Endodermal cell (in vitro differentiated cells): ENCODE results near the gene PLD6. TPM values are rescaled to one million over a fixed set of nuclear protein-coding genes. Genes with fewer than 3 reads are reported as not detected.

Experiments
- DNase-seq: peaks from one replicate; pipeline ENCODE4 v3.0.0-alpha.2; 2017
- H3K27ac ChIP-seq: 2 replicates; pipeline ENCODE4 v1.5.1; 2013; ENCODE audit warnings: mild to moderate bottlenecking, low read depth, low read length, moderate library complexity
- H3K27me3 ChIP-seq: 2 replicates; pipeline ENCODE4 v1.6.1; 2013; ENCODE audit warnings: mild to moderate bottlenecking, low read length, moderate library complexity; ENCODE audit not compliant: insufficient read depth, control insufficient read depth, poor library complexity, severe bottlenecking
- H3K36me3 ChIP-seq: 2 replicates; pipeline ENCODE4 v1.7.0; 2013; ENCODE audit warnings: mild to moderate bottlenecking, low read length, moderate library complexity; ENCODE audit not compliant: control insufficient read depth, insufficient read depth
- H3K4me1 ChIP-seq: one replicate; pipeline ENCODE4 v1.7.0; 2013; ENCODE audit warnings: low read length; ENCODE audit not compliant: control insufficient read depth, insufficient read depth
- H3K4me3 ChIP-seq: 2 replicates; pipeline ENCODE4 v1.5.1; 2013; ENCODE audit warnings: mild to moderate bottlenecking, low read length, moderate library complexity
- H3K9ac ChIP-seq: 2 replicates; pipeline ENCODE4 v1.6.1; 2013; ENCODE audit warnings: mild to moderate bottlenecking, low read length, moderate library complexity; ENCODE audit not compliant: poor library complexity, severe bottlenecking; ENCODE audit errors: extremely low read depth
- H3K9me3 ChIP-seq: 2 replicates; pipeline ENCODE4 v1.6.1; 2013; ENCODE audit warnings: mild to moderate bottlenecking, low read length, moderate library complexity; ENCODE audit not compliant: control insufficient read depth
- H3K27ac Mint-ChIP-seq: 2 replicates; pipeline ENCODE4 v1.8.0; 2020; ENCODE audit warnings: mixed read lengths
- H3K27me3 Mint-ChIP-seq: 2 replicates; pipeline ENCODE4 v1.8.0; 2021; ENCODE audit warnings: mild to moderate bottlenecking, mixed read lengths; ENCODE audit not compliant: insufficient read depth
- H3K36me3 Mint-ChIP-seq: 2 replicates; pipeline ENCODE4 v1.8.0; 2020; ENCODE audit warnings: low read depth, mixed read lengths
- H3K4me1 Mint-ChIP-seq: 2 replicates; pipeline ENCODE4 v1.8.0; 2020; ENCODE audit warnings: mixed read lengths
- H3K4me3 Mint-ChIP-seq: 2 replicates; pipeline ENCODE4 v1.8.0; 2020; ENCODE audit warnings: mild to moderate bottlenecking, moderate library complexity, mixed read lengths
- H3K9me3 Mint-ChIP-seq: 2 replicates; pipeline ENCODE4 v1.8.0; 2020; ENCODE audit warnings: mild to moderate bottlenecking, mixed read lengths
- WGBS, 2 experiments: methylation state at CpG; one replicate each; pipeline versions ENCODE4 v1.1.5 to v1.1.7; 2013; ENCODE audit warnings: missing lambda C conversion rate in 2 of 2, mixed read lengths in 1 of 2; ENCODE audit not compliant: insufficient coverage in 1 of 2, insufficient read length in 1 of 2; 5-methylcytosine and 5-hydroxymethylcytosine counted together
- total RNA-seq, 2 donors: library from RNA; stranded (reverse); fragmentation: NEBNext Ultra II Directional in 1 of 2; extraction: Animal tissue kit (Norgen Biotek cat#: 25700) in 1 of 2; gene quantifications; 2 replicates in 1 of 2; 3 replicates in 1 of 2; pipeline ENCODE4 v1.2.1, GENCODE V29; 2021
- TF ChIP-seq, protein P1 (sequence below): fragments of 200-600 bp; sonication (generic); conservative IDR thresholded peaks from 2 replicates; pipeline ENCODE4 v1.5.0; 2021; ENCODE audit warnings: antibody characterized with exemption, mild to moderate bottlenecking

The PLD6 gene
- total RNA-seq, 2 donors from 2014 or later, result 0.42 to 1.5 TPM

- H3K27ac ChIP-seq, result no peak overlapping the region
- peaks cover 49% of the 10 kb centered on the region for H3K36me3 Mint-ChIP-seq
- H3K9me3 ChIP-seq, result no peaks in the 10 kb centered on the region
- no peaks in the 10 kb centered on the region for H3K27me3 ChIP-seq
- peak overlapping the region; percentile 55 for H3K27ac Mint-ChIP-seq
- H3K4me1 ChIP-seq, result peaks cover 11% of the 10 kb centered on the region
- no peak overlapping the region for H3K4me3 Mint-ChIP-seq
- peaks cover 39% of the 10 kb centered on the region for H3K36me3 ChIP-seq
- no peaks in the 10 kb centered on the region for H3K27me3 Mint-ChIP-seq
- H3K9me3 Mint-ChIP-seq, result no peaks in the 10 kb centered on the region
- peaks cover 5% of the 10 kb centered on the region for H3K4me1 Mint-ChIP-seq
- H3K9ac ChIP-seq, result no peak overlapping the region
- no peak for DNase-seq
- 97 to 100% methylated on average over 6 to 7 of the region's 7 CpGs for WGBS, 2 experiments
- H3K4me3 ChIP-seq, result no peak overlapping the region
- TF ChIP-seq, protein P1, sequence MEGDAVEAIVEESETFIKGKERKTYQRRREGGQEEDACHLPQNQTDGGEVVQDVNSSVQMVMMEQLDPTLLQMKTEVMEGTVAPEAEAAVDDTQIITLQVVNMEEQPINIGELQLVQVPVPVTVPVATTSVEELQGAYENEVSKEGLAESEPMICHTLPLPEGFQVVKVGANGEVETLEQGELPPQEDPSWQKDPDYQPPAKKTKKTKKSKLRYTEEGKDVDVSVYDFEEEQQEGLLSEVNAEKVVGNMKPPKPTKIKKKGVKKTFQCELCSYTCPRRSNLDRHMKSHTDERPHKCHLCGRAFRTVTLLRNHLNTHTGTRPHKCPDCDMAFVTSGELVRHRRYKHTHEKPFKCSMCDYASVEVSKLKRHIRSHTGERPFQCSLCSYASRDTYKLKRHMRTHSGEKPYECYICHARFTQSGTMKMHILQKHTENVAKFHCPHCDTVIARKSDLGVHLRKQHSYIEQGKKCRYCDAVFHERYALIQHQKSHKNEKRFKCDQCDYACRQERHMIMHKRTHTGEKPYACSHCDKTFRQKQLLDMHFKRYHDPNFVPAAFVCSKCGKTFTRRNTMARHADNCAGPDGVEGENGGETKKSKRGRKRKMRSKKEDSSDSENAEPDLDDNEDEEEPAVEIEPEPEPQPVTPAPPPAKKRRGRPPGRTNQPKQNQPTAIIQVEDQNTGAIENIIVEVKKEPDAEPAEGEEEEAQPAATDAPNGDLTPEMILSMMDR, result no peak
Measured at GRCh38 chr17:17171186-17171585, 34.9 kb downstream of the PLD6 start.

DNA sequence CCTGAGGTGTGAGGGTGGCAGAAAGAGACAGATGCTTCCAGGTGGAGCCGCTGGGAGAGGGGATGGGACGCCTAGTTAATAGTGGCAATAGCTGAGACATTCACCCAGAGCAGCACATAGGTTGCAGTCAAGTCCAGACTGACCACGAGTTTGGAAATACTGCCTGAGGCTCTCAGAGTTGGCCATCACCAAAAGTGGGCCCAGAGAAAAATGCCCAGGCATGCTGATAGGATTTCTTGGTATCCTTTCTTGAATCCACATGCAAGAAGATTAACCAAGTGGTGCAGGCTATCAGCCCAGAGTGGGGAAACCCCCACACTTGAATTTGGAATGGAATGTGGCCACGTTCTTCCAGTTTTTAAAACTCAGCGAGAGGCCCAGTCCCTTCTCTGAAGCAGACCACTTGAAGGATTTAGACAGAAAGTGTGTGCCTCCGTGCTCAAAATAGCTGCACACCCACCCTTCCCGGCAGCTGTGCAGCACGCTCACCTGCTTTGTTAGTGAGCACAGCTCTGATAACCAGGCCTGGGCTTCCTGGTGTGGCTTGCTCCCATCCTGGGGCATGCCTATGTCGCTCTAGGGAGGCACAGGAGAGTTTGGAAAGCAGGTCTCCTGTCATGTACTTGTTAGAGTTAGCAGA lies 35.7 kb downstream of the PLD6 start:
- Histone ChIP-seq H3K36me3 (peaks cover 32% of the 10 kb centered on the region), H3K9me3 (no peaks in the 10 kb centered on the region), H3K9ac (no peak overlapping the region), H3K4me3 (no peak overlapping the region), H3K27me3 (no peaks in the 10 kb centered on the region), H3K4me1 (peaks cover 11% of the 10 kb centered on the region), H3K27ac (no peak overlapping the region)
- Mint-ChIP-seq H3K36me3 (peaks cover 50% of the 10 kb centered on the region), H3K27me3 (no peaks in the 10 kb centered on the region), H3K27ac (peak overlapping the region; percentile 55), H3K4me3 (no peak overlapping the region), H3K4me1 (peaks cover 5% of the 10 kb centered on the region), H3K9me3 (no peaks in the 10 kb centered on the region)
- 93 to 97% methylated on average over 8 to 9 of the region's 9 CpGs for WGBS, 2 experiments
- DNase-seq, result no peak
- TF ChIP-seq, protein P1, result no peak

- H3K4me1 Mint-ChIP-seq, result peaks cover 5% of the 10 kb centered on the region
- H3K4me3 ChIP-seq, result no peak overlapping the region
- H3K27me3 ChIP-seq, result no peaks in the 10 kb centered on the region
- WGBS, 2 experiments, result 86 to 96% methylated on average over 4 of the region's 4 CpGs
- no peak for DNase-seq
- H3K36me3 ChIP-seq, result peaks cover 26% of the 10 kb centered on the region
- peaks cover 56% of the 10 kb centered on the region for H3K36me3 Mint-ChIP-seq
- H3K27ac ChIP-seq, result no peak overlapping the region
- H3K9me3 Mint-ChIP-seq, result no peaks in the 10 kb centered on the region
- H3K4me3 Mint-ChIP-seq, result no peak overlapping the region
- H3K4me1 ChIP-seq, result peaks cover 11% of the 10 kb centered on the region
- TF ChIP-seq, protein P1, result no peak
- no peak overlapping the region for H3K27ac Mint-ChIP-seq
- no peak overlapping the region for H3K9ac ChIP-seq
- H3K27me3 Mint-ChIP-seq, result no peaks in the 10 kb centered on the region
- H3K9me3 ChIP-seq, result no peaks in the 10 kb centered on the region
Measured at GRCh38 chr17:17169396-17169795, 36.7 kb downstream of the PLD6 start.
